HG03354 (cell line): ENCODE data around the gene RNF111.

Experiments
- ATAC-seq: cut with Tn5 transposase; IDR thresholded peaks from one replicate; pipeline ENCODE4 v1.9.1; 2021; ENCODE audit warnings: mild to moderate bottlenecking; ENCODE audit not compliant: unreplicated experiment, poor library complexity, severe bottlenecking

The RNF111 gene

GRCh38 chr15:58987491-58988005, at the start of gene RNF111:
TSS of gene RNF111 (plus strand) at chr15:58987663. CDS start at chr15:59030823, 43,160 bp downstream.
- peak; percentile 84 for ATAC-seq

GRCh38 chr15:58947179-58947578, 40.3 kb upstream of the RNF111 start:
- no peak for ATAC-seq

GRCh38 chr15:58951388-58952007, 36.0 kb upstream of the RNF111 start:
- no peak for ATAC-seq

GRCh38 chr15:58952751-58953150, 34.7 kb upstream of the RNF111 start:
- ATAC-seq: no peak

GRCh38 chr15:58957101-58957973, 30.1 kb upstream of the RNF111 start:
- peak; percentile 73 for ATAC-seq

GRCh38 chr15:58958811-58959210, 28.7 kb upstream of the RNF111 start:
- no peak for ATAC-seq

- no peak for ATAC-seq
Observed at GRCh38 chr15:58962136-58962535, 25.3 kb upstream of the RNF111 start.

- ATAC-seq: no peak
Observed at GRCh38 chr15:58962662-58963565, 24.5 kb upstream of the RNF111 start.

GRCh38 chr15:58966698-58967097, 20.8 kb upstream of the RNF111 start:
- ATAC-seq: no peak

GRCh38 chr15:58967479-58967878, 20.0 kb upstream of the RNF111 start:
- ATAC-seq: no peak

- no peak for ATAC-seq
Observed at GRCh38 chr15:58977887-58978286, 9.6 kb upstream of the RNF111 start.

- ATAC-seq: no peak
Observed at GRCh38 chr15:58980351-58980939, 7.0 kb upstream of the RNF111 start.

- ATAC-seq: no peak
Observed at GRCh38 chr15:58981808-58982475, 5.5 kb upstream of the RNF111 start.

GRCh38 chr15:58983261-58983660, 4.2 kb upstream of the RNF111 start:
- no peak for ATAC-seq

GRCh38 chr15:58985443-58985842, 2.0 kb upstream of the RNF111 start:
- no peak for ATAC-seq

GRCh38 chr15:58987036-58987435, 427 bp upstream of the RNF111 start:
- ATAC-seq: peak; percentile 9

- ATAC-seq: peak; percentile 53
Observed at GRCh38 chr15:58988006-58988785, 733 bp downstream of the RNF111 start.

GRCh38 chr15:58992181-58992580, 4.7 kb downstream of the RNF111 start:
- no peak for ATAC-seq
